ENCODE data around the gene CALB2. TPM values are rescaled to one million over a fixed set of nuclear protein-coding genes. Genes with fewer than 3 reads are reported as not detected.

The CALB2 gene
- total and polyA plus RNA-seq, 2 of the 13 experiments (the other 11 are each of a cell fraction or from before 2014, with no cell fraction given): 0.37 to 0.40 TPM

DNA sequence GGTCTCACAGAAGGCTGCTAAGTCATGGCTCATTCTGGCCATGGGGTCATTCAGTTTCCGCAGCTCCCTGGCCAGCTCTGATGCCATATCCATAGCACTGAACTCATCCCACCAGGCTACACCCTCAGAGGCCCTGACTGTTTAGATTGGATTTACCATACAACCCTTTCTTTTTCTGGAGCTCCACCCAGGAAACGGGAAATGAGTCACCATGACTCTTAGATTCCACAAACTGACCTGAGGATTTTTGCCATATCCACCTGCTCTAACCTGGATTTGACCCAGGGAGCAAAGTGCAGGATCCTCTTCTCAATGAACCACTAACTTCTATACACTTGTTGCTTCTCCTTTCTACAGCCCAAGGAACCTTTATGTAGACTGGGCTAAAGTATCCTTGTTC lies 20.3 kb upstream of the CALB2 start (continued):
- TF ChIP-seq, protein P1, sequence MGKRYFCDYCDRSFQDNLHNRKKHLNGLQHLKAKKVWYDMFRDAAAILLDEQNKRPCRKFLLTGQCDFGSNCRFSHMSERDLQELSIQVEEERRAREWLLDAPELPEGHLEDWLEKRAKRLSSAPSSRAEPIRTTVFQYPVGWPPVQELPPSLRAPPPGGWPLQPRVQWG (CRISPR knock-in tag; IDR thresholded peaks at IDR 0.05; ENCODE audit: borderline replicate concordance, low read depth): no peak
- TF ChIP-seq POGZ (CRISPR knock-in tag; IDR thresholded peaks at IDR 0.05) (no peak), ZNF124 (CRISPR knock-in tag; IDR thresholded peaks at IDR 0.05) (no peak)
- TF ChIP-seq, protein P2, sequence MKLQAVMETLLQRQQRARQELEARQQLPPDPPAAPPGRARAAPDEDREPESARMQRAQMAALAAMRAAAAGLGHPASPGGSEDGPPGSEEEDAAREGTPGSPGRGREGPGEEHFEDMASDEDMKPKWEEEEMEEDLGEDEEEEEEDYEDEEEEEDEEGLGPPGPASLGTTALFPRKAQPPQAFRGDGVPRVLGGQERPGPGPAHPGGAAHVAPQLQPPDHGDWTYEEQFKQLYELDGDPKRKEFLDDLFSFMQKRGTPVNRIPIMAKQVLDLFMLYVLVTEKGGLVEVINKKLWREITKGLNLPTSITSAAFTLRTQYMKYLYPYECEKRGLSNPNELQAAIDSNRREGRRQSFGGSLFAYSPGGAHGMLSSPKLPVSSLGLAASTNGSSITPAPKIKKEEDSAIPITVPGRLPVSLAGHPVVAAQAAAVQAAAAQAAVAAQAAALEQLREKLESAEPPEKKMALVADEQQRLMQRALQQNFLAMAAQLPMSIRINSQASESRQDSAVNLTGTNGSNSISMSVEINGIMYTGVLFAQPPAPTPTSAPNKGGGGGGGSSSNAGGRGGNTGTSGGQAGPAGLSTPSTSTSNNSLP (IDR thresholded peaks at IDR 0.05; ENCODE audit: low read depth, low read length): no peak

DNA sequence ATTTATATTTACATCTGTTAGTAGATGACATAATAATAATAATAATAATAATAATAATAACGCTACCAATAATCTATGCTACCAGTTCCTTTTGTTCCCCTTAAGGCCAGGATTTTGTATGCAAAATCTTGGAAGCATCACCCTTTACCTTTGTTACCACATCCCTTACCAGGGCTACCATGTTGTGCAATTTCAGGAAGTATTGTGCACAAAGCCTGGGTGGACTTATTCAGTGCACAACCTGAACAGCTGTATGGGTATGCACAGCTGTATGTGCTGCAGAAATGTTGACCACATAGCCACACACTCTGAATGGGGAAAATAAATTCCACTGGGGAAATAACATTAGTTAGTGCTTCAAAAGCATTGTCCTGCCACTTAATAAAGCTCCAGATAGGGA lies 19.9 kb upstream of the CALB2 start:
- peaks cover 17% of the 10 kb centered on the region for H3K4me1 ChIP-seq (ENCODE audit: insufficient read depth, low read length)
- H3K9me3 ChIP-seq (ENCODE audit: low read length): no peaks in the 10 kb centered on the region
- ATAC-seq (no peak), DNase-seq (ENCODE audit: low spot score) (no peak), FAIRE-seq (no peak)
- CTCF ChIA-PET (ENCODE audit: low intra/inter-chr PET ratio, low total read pairs): no interaction called here
- H3K27ac ChIP-seq (ENCODE audit: extremely low read length, insufficient read depth, low read length): no peak overlapping the region
- POLR2A ChIA-PET: no interaction called here
- in situ Hi-C loops (cut with HindIII; ENCODE audit: extremely low pct_ligation_motif_present, low pct_unique_long_range_greater_than_20kb): no loop called here
- BruUV-seq (replicated peaks): no TSS peak
- H4K20me1 ChIP-seq (ENCODE audit: insufficient read depth, low read length): no peaks in the 10 kb centered on the region
- no peak overlapping the region for H2AFZ ChIP-seq (ENCODE audit: low read length)
- H3K9ac ChIP-seq (ENCODE audit: insufficient read depth, low read depth, low read length): no peak overlapping the region
- no peaks in the 10 kb centered on the region for H3K79me2 ChIP-seq (ENCODE audit: insufficient read depth, low read length)
- intact Hi-C loops (cut with micrococcal nuclease; ENCODE audit: unreplicated experiment): no loop called here
- no peak overlapping the region for H3K4me3 ChIP-seq (replicated peaks in 1 of 3; ENCODE audit: insufficient read depth in 1 of 3, low read depth in 2 of 3, low read length in 3 of 3)
- no peaks in the 10 kb centered on the region for H3K36me3 ChIP-seq (replicated peaks in 1 of 2; ENCODE audit: control insufficient read depth in 1 of 2, insufficient read depth in 2 of 2, low read length in 2 of 2)
- 4% methylated on average over 1 of the region's 1 CpG for WGBS (ENCODE audit: low lambda C conversion rate)
- no peak overlapping the region for H3K4me2 ChIP-seq (ENCODE audit: low read depth, low read length)
- H3K27me3 ChIP-seq (ENCODE audit: control insufficient read depth in 1 of 2, insufficient read depth in 2 of 2, low read length in 2 of 2): peaks cover 0 to 25% of the 10 kb centered on the region in 2 experiments; a peak in 2 of 5 replicates
- no peak for TF ChIP-seq ZNF10 (CRISPR knock-in tag; IDR thresholded peaks at IDR 0.05; ENCODE audit: borderline replicate concordance, low read depth)
- TF ChIP-seq EP300 (IDR thresholded peaks at IDR 0.05; ENCODE audit: low read depth in 2 of 2, low read length in 2 of 2): no peak
- TF ChIP-seq EP300 (CRISPR knock-in tag; IDR thresholded peaks at IDR 0.05; ENCODE audit: borderline replicate concordance): no peak
- 0 out of 2 replicates have a peak, but pooled peaks have one; percentile 36 for TF ChIP-seq ZKSCAN1 (IDR thresholded peaks at IDR 0.05; ENCODE audit: low read length)
- no peak for TF ChIP-seq RFXAP (CRISPR knock-in tag; IDR thresholded peaks at IDR 0.05; ENCODE audit: borderline replicate concordance)
- no peak for TF ChIP-seq FOXC1 (CRISPR knock-in tag; IDR thresholded peaks at IDR 0.05; ENCODE audit: borderline replicate concordance)
- TF ChIP-seq CEBPG (CRISPR knock-in tag; IDR thresholded peaks at IDR 0.05): peak; percentile 37
- TF ChIP-seq, protein P3, sequence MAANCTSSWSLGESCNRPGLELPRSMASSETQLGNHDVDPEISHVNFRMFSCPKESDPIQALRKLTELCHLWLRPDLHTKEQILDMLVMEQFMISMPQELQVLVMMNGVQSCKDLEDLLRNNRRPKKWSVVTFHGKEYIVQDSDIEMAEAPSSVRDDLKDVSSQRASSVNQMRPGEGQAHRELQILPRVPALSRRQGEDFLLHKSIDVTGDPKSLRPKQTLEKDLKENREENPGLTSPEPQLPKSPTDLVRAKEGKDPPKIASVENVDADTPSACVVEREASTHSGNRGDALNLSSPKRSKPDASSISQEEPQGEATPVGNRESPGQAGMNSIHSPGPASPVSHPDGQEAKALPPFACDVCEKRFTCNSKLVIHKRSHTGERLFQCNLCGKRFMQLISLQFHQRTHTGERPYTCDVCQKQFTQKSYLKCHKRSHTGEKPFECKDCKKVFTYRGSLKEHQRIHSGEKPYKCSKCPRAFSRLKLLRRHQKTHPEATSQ (CRISPR knock-in tag; IDR thresholded peaks at IDR 0.05; ENCODE audit: borderline replicate concordance): no peak
- no peak for TF ChIP-seq ZNF235 (CRISPR knock-in tag; IDR thresholded peaks at IDR 0.05; ENCODE audit: borderline replicate concordance)
- TF ChIP-seq CAMTA2 (CRISPR knock-in tag; IDR thresholded peaks at IDR 0.05; ENCODE audit: borderline replicate concordance): no peak
- peak; percentile 51; the same call in 1 of the 2 replicates for TF ChIP-seq KDM1A (CRISPR knock-in tag; IDR thresholded peaks at IDR 0.05)
- TF ChIP-seq ZNF329 (CRISPR knock-in tag; IDR thresholded peaks at IDR 0.05; ENCODE audit: low read depth): no peak
- no peak for TF ChIP-seq RFXANK (CRISPR knock-in tag; IDR thresholded peaks at IDR 0.05)
- TF ChIP-seq, protein P4, sequence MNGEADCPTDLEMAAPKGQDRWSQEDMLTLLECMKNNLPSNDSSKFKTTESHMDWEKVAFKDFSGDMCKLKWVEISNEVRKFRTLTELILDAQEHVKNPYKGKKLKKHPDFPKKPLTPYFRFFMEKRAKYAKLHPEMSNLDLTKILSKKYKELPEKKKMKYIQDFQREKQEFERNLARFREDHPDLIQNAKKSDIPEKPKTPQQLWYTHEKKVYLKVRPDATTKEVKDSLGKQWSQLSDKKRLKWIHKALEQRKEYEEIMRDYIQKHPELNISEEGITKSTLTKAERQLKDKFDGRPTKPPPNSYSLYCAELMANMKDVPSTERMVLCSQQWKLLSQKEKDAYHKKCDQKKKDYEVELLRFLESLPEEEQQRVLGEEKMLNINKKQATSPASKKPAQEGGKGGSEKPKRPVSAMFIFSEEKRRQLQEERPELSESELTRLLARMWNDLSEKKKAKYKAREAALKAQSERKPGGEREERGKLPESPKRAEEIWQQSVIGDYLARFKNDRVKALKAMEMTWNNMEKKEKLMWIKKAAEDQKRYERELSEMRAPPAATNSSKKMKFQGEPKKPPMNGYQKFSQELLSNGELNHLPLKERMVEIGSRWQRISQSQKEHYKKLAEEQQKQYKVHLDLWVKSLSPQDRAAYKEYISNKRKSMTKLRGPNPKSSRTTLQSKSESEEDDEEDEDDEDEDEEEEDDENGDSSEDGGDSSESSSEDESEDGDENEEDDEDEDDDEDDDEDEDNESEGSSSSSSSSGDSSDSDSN (CRISPR knock-in tag; IDR thresholded peaks at IDR 0.05): no peak
